K562 (cell line): ENCODE results near the gene MAP2K3. TPM values are rescaled to one million over a fixed set of nuclear protein-coding genes. Genes with fewer than 3 reads are reported as not detected.

ENCODE experiments used
- ATAC-seq: fragments of 200-7000 bp; cut with Tn5 transposase; 3 replicates; pipeline ENCODE4 v1.9.1; 2020; ENCODE audit warnings: moderate library complexity
- BruUV-seq: library from RNA; stranded (reverse); fragments of 400-500 nt; replicated peaks from 2 replicates; lab custom pipeline; 2021; lab: Mats Ljungman, UMichigan
- CTCF ChIA-PET: fragments of 300-600 bp; formaldehyde crosslinking; extraction: SDS; loops from one replicate; lab custom pipeline; 2021; ENCODE audit warnings: low intra/inter-chr PET ratio; lab: Yijun Ruan, JAX
- POLR2A ChIA-PET: fragments of 300-600, 350-650 bp; sonication (Branson Sonifier 250); formaldehyde crosslinking; extraction: SDS; loops from one replicate; lab custom pipeline; 2021; ENCODE audit warnings: antibody characterized with exemption, inconsistent platforms; lab: Yijun Ruan, JAX
- DNase-seq, 4 experiments: peaks; one replicate each; pipeline versions ENCODE4 v3.0.0 to v3.0.0-alpha.2; 2011 to 2018; ENCODE audit warnings: low spot score in 3 of 4, mixed read lengths in 3 of 4; ENCODE audit errors: extremely low read depth in 1 of 4
- FAIRE-seq: peaks from 2 replicates; lab custom pipeline; 2011; peaks lifted over from hg19 to GRCh38; lab: Jason Lieb, UNC
- H2AFZ ChIP-seq: 2 replicates; pipeline ENCODE4 v1.6.0; 2011; ENCODE audit warnings: low read depth, low read length, control low read depth, inconsistent platforms
- H3K27ac ChIP-seq: fragments of 200-600 bp; 3 replicates; pipeline ENCODE4 v1.8.0; 2011; ENCODE audit warnings: low read depth, mild to moderate bottlenecking, control low read depth, inconsistent platforms, low read length, moderate library complexity, mixed read lengths; ENCODE audit errors: extremely low read depth
- H3K27me3 ChIP-seq, 2 experiments: fragments of 300-600 bp in 1 of 2; 2 replicates in 1 of 2; 3 replicates in 1 of 2; pipeline versions ENCODE4 v1.6.0 to v1.8.0; 2011; ENCODE audit warnings: inconsistent platforms in 2 of 2, low read length in 2 of 2, mild to moderate bottlenecking in 1 of 2, mixed read lengths in 1 of 2, moderate library complexity in 1 of 2; ENCODE audit not compliant: control insufficient read depth in 2 of 2, insufficient read depth in 2 of 2
- H3K36me3 ChIP-seq: fragments of 300-600 bp; 3 replicates; pipeline ENCODE4 v1.8.0; 2011; ENCODE audit warnings: mild to moderate bottlenecking, low read length, inconsistent platforms; ENCODE audit not compliant: control insufficient read depth, insufficient read depth
- H3K4me1 ChIP-seq, 2 experiments: fragments of 200-600 bp in 1 of 2; replicated peaks in 1 of 2; 2 replicates in 1 of 2; 3 replicates in 1 of 2; pipeline versions ENCODE4 v1.5.1 to v1.8.0; 2011; ENCODE audit warnings: inconsistent platforms in 2 of 2, low read length in 2 of 2, mild to moderate bottlenecking in 1 of 2, mixed read lengths in 1 of 2, moderate library complexity in 1 of 2; ENCODE audit not compliant: control insufficient read depth in 2 of 2, insufficient read depth in 2 of 2
- H3K4me2 ChIP-seq: 2 replicates; pipeline ENCODE4 v1.6.1; 2011; ENCODE audit warnings: low read length, control low read depth, inconsistent platforms, mixed read lengths; ENCODE audit not compliant: insufficient read depth
- H3K4me3 ChIP-seq: fragments of 200-600 bp; sonication (generic), shearing (Covaris generic); 2 replicates; pipeline ENCODE4 v1.5.1; 2016; ENCODE audit warnings: control low read depth, inconsistent platforms
- H3K79me2 ChIP-seq: fragments of 200-600 bp; 3 replicates; pipeline ENCODE4 v1.8.0; 2011; ENCODE audit warnings: low read length, inconsistent platforms; ENCODE audit not compliant: control insufficient read depth, insufficient read depth
- H3K9ac ChIP-seq, 2 experiments: 2 replicates each; pipeline versions ENCODE4 v1.6.0 to v1.6.1; 2011; ENCODE audit warnings: low read depth in 2 of 2, low read length in 2 of 2, control low read depth in 1 of 2, inconsistent platforms in 1 of 2, mild to moderate bottlenecking in 1 of 2, mixed read lengths in 1 of 2; ENCODE audit not compliant: insufficient read depth in 1 of 2
- H3K9me1 ChIP-seq: one replicate; pipeline ENCODE4 v1.6.0; 2011; ENCODE audit warnings: inconsistent platforms, mild to moderate bottlenecking, low read length, moderate library complexity; ENCODE audit not compliant: control insufficient read depth, insufficient read depth
- H3K9me3 ChIP-seq: replicated peaks from 2 replicates; pipeline ENCODE4 v1.5.1; 2011; ENCODE audit warnings: low read depth, low read length, inconsistent platforms; ENCODE audit not compliant: control insufficient read depth, insufficient read depth
- H4K20me1 ChIP-seq: replicated peaks from 2 replicates; pipeline ENCODE4 v1.6.1; 2011; ENCODE audit warnings: low read length, inconsistent platforms, mixed read lengths; ENCODE audit not compliant: control insufficient read depth, insufficient read depth
- ARNT ChIP-seq, 2 experiments: fragments of 450-650 bp; IDR thresholded peaks; 2 replicates each; pipeline ENCODE4 v1.6.1; 2016; ENCODE audit warnings: mild to moderate bottlenecking in 1 of 2
- BCL6 ChIP-seq: fragments of 250-450 bp; sonication (Bioruptor Pico); IDR thresholded peaks from 2 replicates; pipeline ENCODE4 v1.4.0; 2020
- CEBPB ChIP-seq: fragments of 450-650 bp; IDR thresholded peaks from 2 replicates; pipeline ENCODE4 v1.6.1; 2016; ENCODE audit warnings: missing genetic modification characterization, missing compliant biosample characterization
- HDAC3 ChIP-seq: fragments of 450-650 bp; IDR thresholded peaks from 2 replicates; pipeline ENCODE4 v1.6.1; 2018; ENCODE audit warnings: borderline replicate concordance, mild to moderate bottlenecking, moderate library complexity; ENCODE audit not compliant: partially characterized antibody
- HNRNPUL1 ChIP-seq: fragments of 200-400 bp; formaldehyde crosslinking; IDR thresholded peaks from 2 replicates; pipeline ENCODE4 v1.6.1; 2017; ENCODE audit warnings: low read length
- NFE2 ChIP-seq: IDR thresholded peaks from 2 replicates; pipeline ENCODE4 v1.6.1; 2014; ENCODE audit warnings: antibody characterized with exemption, low read depth
- PRMT5 ChIP-seq: sonication (generic); formaldehyde crosslinking; IDR thresholded peaks from 2 replicates; pipeline ENCODE4 v1.5.0; 2020; ENCODE audit warnings: missing genetic modification reagents
- RFX7 ChIP-seq: fragments of 250-450 bp; sonication (Bioruptor Pico); IDR thresholded peaks from 2 replicates; pipeline ENCODE4 v1.5.1; 2021; ENCODE audit warnings: mild to moderate bottlenecking
- SAFB ChIP-seq: fragments of 200-400 bp; formaldehyde crosslinking; IDR thresholded peaks from 2 replicates; pipeline ENCODE4 v1.6.1; 2017; ENCODE audit warnings: low read depth, low read length, borderline replicate concordance
- SP2 ChIP-seq: IDR thresholded peaks from 2 replicates; pipeline ENCODE4 v1.6.1; 2011; ENCODE audit warnings: mild to moderate bottlenecking, low read depth, low read length, moderate library complexity; ENCODE audit not compliant: poor library complexity, severe bottlenecking; ENCODE audit errors: extremely low read depth
- STAT5B ChIP-seq: fragments of 250-450 bp; sonication (Bioruptor Pico); IDR thresholded peaks from 2 replicates; pipeline ENCODE4 v1.8.0; 2021; ENCODE audit warnings: mild to moderate bottlenecking, inconsistent platforms
- TCF7L2 ChIP-seq: fragments of 150-350 bp; IDR thresholded peaks from 2 replicates; pipeline ENCODE4 v1.6.1; 2016; ENCODE audit warnings: low read depth, mild to moderate bottlenecking, low read length, moderate library complexity
- WGBS: fragments of 100-300 bp; shearing (Covaris generic); methylation state at CpG from one replicate; pipeline ENCODE4 v1.1.6; 2016; ENCODE audit warnings: low coverage, mixed read lengths; ENCODE audit not compliant: insufficient coverage; ENCODE audit errors: missing lambda C conversion rate; 5-methylcytosine and 5-hydroxymethylcytosine counted together
- in situ Hi-C: fragments of 300-500 bp; cut with MboI; formaldehyde crosslinking; loops from 4 replicates; pipeline ENCODE4 v1.15.0; 2018; ENCODE audit warnings: inconsistent platforms, mixed read lengths
- intact Hi-C: fragments of 100-400 bp; cut with micrococcal nuclease; formaldehyde crosslinking; loops from 2 replicates; pipeline ENCODE4 v1.14.2; 2022
- polyA plus RNA-seq, 8 experiments: library from polyadenylated mRNA; depleted of rRNA in 4 of 8; stranded (reverse) in 5 of 8; unstranded in 3 of 8; fragments of >200 nt; fragmentation: Nextera tagmentation in 2 of 8; fragmentation: Illumina TruSeq in 1 of 8; extraction: Ambion mirVana in 2 of 8; extraction: Trizol in 1 of 8; gene quantifications; 2 replicates each; pipeline versions ENCODE4 v1.2.1 to v1.2.3, GENCODE V29; 2011 to 2014; ENCODE audit warnings: inconsistent platforms in 1 of 8, missing spikeins in 1 of 8
- total RNA-seq, 7 experiments: library from RNA; depleted of rRNA in 6 of 7; stranded (reverse); fragments of >200 nt in 6 of 7; fragmentation: Illumina TruSeq in 2 of 7; extraction: Trizol in 2 of 7; gene quantifications; 2 replicates each; pipeline versions ENCODE4 v1.2.1 to v1.2.3, GENCODE V29; 2011 to 2021; ENCODE audit warnings: low replicate concordance in 1 of 7
- TF ChIP-seq, protein P1 (sequence below): fragments of 250-450 bp; sonication (Bioruptor Pico); IDR thresholded peaks from 2 replicates; pipeline ENCODE4 v1.8.0; 2021; ENCODE audit warnings: moderate library complexity, mild to moderate bottlenecking, inconsistent platforms
- TF ChIP-seq, protein P2 (sequence below): fragments of 150-350 bp; IDR thresholded peaks from 2 replicates; pipeline ENCODE4 v1.6.1; 2014; ENCODE audit warnings: low read depth, mild to moderate bottlenecking, low read length, borderline replicate concordance

MAP2K3 gene
- total and polyA plus RNA-seq, 9 of the 15 experiments (the other 6 are each of a cell fraction or from before 2014, with no cell fraction given) = 0.18 to 14.8 (median 3.5) TPM

DNA sequence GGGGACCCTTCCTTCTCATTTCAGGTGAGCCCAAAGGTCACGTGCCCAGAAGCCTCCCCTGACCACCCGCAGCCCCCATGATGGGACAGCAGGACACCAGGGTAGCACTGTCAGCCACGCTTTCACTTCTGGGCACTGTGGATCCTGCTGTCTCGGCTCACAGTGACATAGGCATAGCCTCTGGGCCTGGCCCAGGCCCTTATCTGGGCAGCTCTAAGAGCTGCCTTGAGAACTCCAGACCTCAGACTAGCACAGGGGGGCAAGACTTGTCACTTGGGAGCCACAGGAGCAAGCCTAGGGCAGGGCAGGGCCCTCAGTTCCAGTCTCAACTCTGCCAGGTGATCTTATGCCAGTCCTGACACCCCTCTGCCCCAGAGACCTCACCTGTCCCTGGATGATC, 36.0 kb upstream of the MAP2K3 start:
- Histone ChIP-seq H3K36me3 (no peaks in the 10 kb centered on the region), H3K4me2 (no peak overlapping the region), H2AFZ (no peak overlapping the region), H3K27me3 (no peaks in the 10 kb centered on the region), H3K4me3 (no peak overlapping the region), H4K20me1 (peaks cover 10% of the 10 kb centered on the region), H3K4me1 (peaks cover 0 to 12% of the 10 kb centered on the region in 2 experiments; a peak in 2 of 5 replicates), H3K27ac (no peak overlapping the region), H3K9ac (0 out of 4 replicates have a peak overlapping the region, but pooled peaks of 1 of the 2 experiments have one; percentile 33), H3K9me1 (peaks cover 4% of the 10 kb centered on the region), H3K9me3 (no peaks in the 10 kb centered on the region), H3K79me2 (no peaks in the 10 kb centered on the region)
- no TSS peak for BruUV-seq
- CTCF ChIA-PET = no interaction called here
- ATAC-seq (no peak), FAIRE-seq (no peak), DNase-seq (no peak)
- POLR2A ChIA-PET = no interaction called here
- intact Hi-C loops = no loop called here
- no peak for TF ChIP-seq NFE2
- no peak for TF ChIP-seq BCL6 (CRISPR knock-in tag)
- no peak for TF ChIP-seq HNRNPUL1
- TF ChIP-seq, protein P1, sequence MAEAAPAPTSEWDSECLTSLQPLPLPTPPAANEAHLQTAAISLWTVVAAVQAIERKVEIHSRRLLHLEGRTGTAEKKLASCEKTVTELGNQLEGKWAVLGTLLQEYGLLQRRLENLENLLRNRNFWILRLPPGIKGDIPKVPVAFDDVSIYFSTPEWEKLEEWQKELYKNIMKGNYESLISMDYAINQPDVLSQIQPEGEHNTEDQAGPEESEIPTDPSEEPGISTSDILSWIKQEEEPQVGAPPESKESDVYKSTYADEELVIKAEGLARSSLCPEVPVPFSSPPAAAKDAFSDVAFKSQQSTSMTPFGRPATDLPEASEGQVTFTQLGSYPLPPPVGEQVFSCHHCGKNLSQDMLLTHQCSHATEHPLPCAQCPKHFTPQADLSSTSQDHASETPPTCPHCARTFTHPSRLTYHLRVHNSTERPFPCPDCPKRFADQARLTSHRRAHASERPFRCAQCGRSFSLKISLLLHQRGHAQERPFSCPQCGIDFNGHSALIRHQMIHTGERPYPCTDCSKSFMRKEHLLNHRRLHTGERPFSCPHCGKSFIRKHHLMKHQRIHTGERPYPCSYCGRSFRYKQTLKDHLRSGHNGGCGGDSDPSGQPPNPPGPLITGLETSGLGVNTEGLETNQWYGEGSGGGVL (CRISPR knock-in tag) = no peak
- no peak for TF ChIP-seq ARNT (IDR thresholded peaks at IDR 0.05)
- no peak for TF ChIP-seq SP2
- TF ChIP-seq RFX7 (CRISPR knock-in tag) = no peak
- TF ChIP-seq CEBPB (tag) = no peak
- no peak for TF ChIP-seq HDAC3
- TF ChIP-seq, protein P2, sequence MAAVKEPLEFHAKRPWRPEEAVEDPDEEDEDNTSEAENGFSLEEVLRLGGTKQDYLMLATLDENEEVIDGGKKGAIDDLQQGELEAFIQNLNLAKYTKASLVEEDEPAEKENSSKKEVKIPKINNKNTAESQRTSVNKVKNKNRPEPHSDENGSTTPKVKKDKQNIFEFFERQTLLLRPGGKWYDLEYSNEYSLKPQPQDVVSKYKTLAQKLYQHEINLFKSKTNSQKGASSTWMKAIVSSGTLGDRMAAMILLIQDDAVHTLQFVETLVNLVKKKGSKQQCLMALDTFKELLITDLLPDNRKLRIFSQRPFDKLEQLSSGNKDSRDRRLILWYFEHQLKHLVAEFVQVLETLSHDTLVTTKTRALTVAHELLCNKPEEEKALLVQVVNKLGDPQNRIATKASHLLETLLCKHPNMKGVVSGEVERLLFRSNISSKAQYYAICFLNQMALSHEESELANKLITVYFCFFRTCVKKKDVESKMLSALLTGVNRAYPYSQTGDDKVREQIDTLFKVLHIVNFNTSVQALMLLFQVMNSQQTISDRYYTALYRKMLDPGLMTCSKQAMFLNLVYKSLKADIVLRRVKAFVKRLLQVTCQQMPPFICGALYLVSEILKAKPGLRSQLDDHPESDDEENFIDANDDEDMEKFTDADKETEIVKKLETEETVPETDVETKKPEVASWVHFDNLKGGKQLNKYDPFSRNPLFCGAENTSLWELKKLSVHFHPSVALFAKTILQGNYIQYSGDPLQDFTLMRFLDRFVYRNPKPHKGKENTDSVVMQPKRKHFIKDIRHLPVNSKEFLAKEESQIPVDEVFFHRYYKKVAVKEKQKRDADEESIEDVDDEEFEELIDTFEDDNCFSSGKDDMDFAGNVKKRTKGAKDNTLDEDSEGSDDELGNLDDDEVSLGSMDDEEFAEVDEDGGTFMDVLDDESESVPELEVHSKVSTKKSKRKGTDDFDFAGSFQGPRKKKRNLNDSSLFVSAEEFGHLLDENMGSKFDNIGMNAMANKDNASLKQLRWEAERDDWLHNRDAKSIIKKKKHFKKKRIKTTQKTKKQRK = no peak
- TF ChIP-seq SAFB = no peak
- TF ChIP-seq STAT5B (CRISPR knock-in tag) = no peak
- TF ChIP-seq PRMT5 (CRISPR knock-in tag) = no peak
- no peak for TF ChIP-seq TCF7L2
- WGBS = 70% methylated on average over 3 of the region's 4 CpGs
- in situ Hi-C loops = no loop called here
